ENCODE results near the gene SKP1.

The SKP1 gene

GRCh38 chr5:134110382-134110781 lies 66.4 kb downstream of the SKP1 start:
- Histone ChIP-seq H3F3A (ENCODE audit: control insufficient read depth, insufficient read depth) (no peaks in the 10 kb centered on the region), H3K27ac (ENCODE audit: low read depth, low read length) (no peak overlapping the region), H4K20me1 (ENCODE audit: control insufficient read depth, insufficient read depth, low read depth, low read length) (peaks cover 4% of the 10 kb centered on the region; the same call in 1 of the 2 replicates), H3K9me3 (ENCODE audit: control insufficient read depth, insufficient read depth, low read length) (no peaks in the 10 kb centered on the region), H3K4me1 (ENCODE audit: control insufficient read depth, low read length) (peaks cover 11% of the 10 kb centered on the region), H3K27me3 (ENCODE audit: control insufficient read depth, low read length) (peaks cover 41% of the 10 kb centered on the region), H3K9me2 (replicated peaks; ENCODE audit: control insufficient read depth, low read length) (no peaks in the 10 kb centered on the region), H3K79me2 (ENCODE audit: control insufficient read depth, low read length) (no peaks in the 10 kb centered on the region), H3K36me3 (ENCODE audit: control insufficient read depth, low read length) (no peaks in the 10 kb centered on the region), H3K4me2 (ENCODE audit: low read length) (no peak overlapping the region), H3K4me3 (ENCODE audit: low read length) (no peak overlapping the region)
- no peak for TF ChIP-seq EZH2phosphoT487 (IDR thresholded peaks at IDR 0.05; ENCODE audit: borderline replicate concordance, low read length)
- TF ChIP-seq CTCF (IDR thresholded peaks at IDR 0.05; ENCODE audit: low read depth, low read length, poor library complexity, severe bottlenecking): no peak

GRCh38 chr5:134107779-134108178 lies 69.0 kb downstream of the SKP1 start:
- no peaks in the 10 kb centered on the region for H3K9me2 ChIP-seq (replicated peaks; ENCODE audit: control insufficient read depth, low read length)
- no peaks in the 10 kb centered on the region for H3K79me2 ChIP-seq (ENCODE audit: control insufficient read depth, low read length)
- no peak overlapping the region for H3K4me2 ChIP-seq (ENCODE audit: low read length)
- H4K20me1 ChIP-seq (ENCODE audit: control insufficient read depth, insufficient read depth, low read depth, low read length): no peaks in the 10 kb centered on the region
- no peaks in the 10 kb centered on the region for H3K9me3 ChIP-seq (ENCODE audit: control insufficient read depth, insufficient read depth, low read length)
- no peak overlapping the region for H3K4me3 ChIP-seq (ENCODE audit: low read length)
- no peaks in the 10 kb centered on the region for H3K36me3 ChIP-seq (ENCODE audit: control insufficient read depth, low read length)
- H3F3A ChIP-seq (ENCODE audit: control insufficient read depth, insufficient read depth): no peaks in the 10 kb centered on the region
- H3K4me1 ChIP-seq (ENCODE audit: control insufficient read depth, low read length): no peaks in the 10 kb centered on the region
- TF ChIP-seq CTCF (IDR thresholded peaks at IDR 0.05; ENCODE audit: low read depth, low read length, poor library complexity, severe bottlenecking) (no peak), EZH2phosphoT487 (IDR thresholded peaks at IDR 0.05; ENCODE audit: borderline replicate concordance, low read length) (no peak)
- H3K27me3 ChIP-seq (ENCODE audit: control insufficient read depth, low read length): peaks cover 35% of the 10 kb centered on the region
- H3K27ac ChIP-seq (ENCODE audit: low read depth, low read length): no peak overlapping the region

- H3K27ac ChIP-seq (ENCODE audit: low read depth, low read length): no peak overlapping the region
- H3F3A ChIP-seq (ENCODE audit: control insufficient read depth, insufficient read depth): no peaks in the 10 kb centered on the region
- no peak overlapping the region for H3K4me3 ChIP-seq (ENCODE audit: low read length)
- TF ChIP-seq CTCF (IDR thresholded peaks at IDR 0.05; ENCODE audit: low read depth, low read length, poor library complexity, severe bottlenecking) (no peak), EZH2phosphoT487 (IDR thresholded peaks at IDR 0.05; ENCODE audit: borderline replicate concordance, low read length) (no peak)
- H3K9me2 ChIP-seq (replicated peaks; ENCODE audit: control insufficient read depth, low read length): no peaks in the 10 kb centered on the region
- H4K20me1 ChIP-seq (ENCODE audit: control insufficient read depth, insufficient read depth, low read depth, low read length): no peaks in the 10 kb centered on the region
- no peaks in the 10 kb centered on the region for H3K9me3 ChIP-seq (ENCODE audit: control insufficient read depth, insufficient read depth, low read length)
- H3K79me2 ChIP-seq (ENCODE audit: control insufficient read depth, low read length): no peaks in the 10 kb centered on the region
- H3K27me3 ChIP-seq (ENCODE audit: control insufficient read depth, low read length): peaks cover 29% of the 10 kb centered on the region
- no peaks in the 10 kb centered on the region for H3K36me3 ChIP-seq (ENCODE audit: control insufficient read depth, low read length)
- H3K4me1 ChIP-seq (ENCODE audit: control insufficient read depth, low read length): no peaks in the 10 kb centered on the region
- H3K4me2 ChIP-seq (ENCODE audit: low read length): no peak overlapping the region
Observed at GRCh38 chr5:134106991-134107701, 69.6 kb downstream of the SKP1 start.

All from DOHH2 (cell line).